NCI-H2107 (cell line): ENCODE measurements around the gene SCGB1C2.
"Not testable (repeated sequence)": the region's sequence is repeated elsewhere in the genome, so short reads cannot be mapped to it uniquely, and the experiment has no call there.

ENCODE experiments used
- DNase-seq: peaks from one replicate; lab custom pipeline; 2025; lab: John Stamatoyannopoulos, UW

Gene SCGB1C2

DNA sequence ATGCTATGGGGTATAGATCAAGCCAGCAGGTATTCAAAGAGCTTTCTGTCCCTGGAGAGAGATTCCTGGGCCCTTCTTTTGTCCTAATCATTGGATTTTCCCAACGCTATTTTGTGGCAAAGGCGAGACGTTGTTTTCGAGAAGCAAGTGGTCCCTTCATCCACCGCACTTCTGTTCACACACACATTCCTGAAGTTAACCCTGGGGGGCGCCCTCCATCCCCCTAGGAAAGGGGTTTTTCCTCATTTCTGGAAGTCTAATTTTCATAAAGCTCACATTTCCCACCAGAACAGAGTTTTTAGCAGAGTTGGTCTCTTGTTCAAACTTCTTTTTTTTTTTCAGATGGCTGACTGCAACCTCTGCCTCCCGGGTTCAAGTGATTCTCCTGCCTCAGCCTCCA is 11.9 kb downstream of the SCGB1C2 start:
- no peak for DNase-seq

DNA sequence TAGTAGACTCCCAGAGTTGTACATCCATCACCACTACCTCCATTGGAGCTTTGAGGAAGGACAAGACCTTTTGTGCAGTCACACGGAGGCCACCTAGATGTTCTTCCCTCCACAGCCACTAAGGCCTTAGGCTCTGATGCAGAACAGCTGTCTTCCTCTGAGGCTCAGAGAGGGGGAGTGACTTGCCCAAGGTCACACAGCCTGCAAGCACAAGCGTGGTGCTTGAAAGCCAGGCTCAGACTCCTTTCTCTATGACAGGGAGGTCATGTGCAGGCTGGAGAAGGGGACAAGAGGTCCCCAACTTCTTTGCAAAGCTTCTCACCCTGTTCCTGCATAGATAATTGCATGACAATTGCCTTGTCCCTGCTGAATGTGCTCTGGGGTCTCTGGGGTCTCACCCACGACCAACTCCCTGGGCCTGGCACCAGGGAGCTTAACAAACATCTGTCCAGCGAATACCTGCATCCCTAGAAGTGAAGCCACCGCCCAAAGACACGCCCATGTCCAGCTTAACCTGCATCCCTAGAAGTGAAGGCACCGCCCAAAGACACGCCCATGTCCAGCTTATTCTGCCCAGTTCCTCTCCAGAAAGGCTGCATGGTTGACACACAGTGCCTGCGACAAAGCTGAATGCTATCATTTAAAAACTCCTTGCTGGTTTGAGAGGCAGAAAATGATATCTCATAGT is 12.7 kb downstream of the SCGB1C2 start:
- no peak for DNase-seq

DNA sequence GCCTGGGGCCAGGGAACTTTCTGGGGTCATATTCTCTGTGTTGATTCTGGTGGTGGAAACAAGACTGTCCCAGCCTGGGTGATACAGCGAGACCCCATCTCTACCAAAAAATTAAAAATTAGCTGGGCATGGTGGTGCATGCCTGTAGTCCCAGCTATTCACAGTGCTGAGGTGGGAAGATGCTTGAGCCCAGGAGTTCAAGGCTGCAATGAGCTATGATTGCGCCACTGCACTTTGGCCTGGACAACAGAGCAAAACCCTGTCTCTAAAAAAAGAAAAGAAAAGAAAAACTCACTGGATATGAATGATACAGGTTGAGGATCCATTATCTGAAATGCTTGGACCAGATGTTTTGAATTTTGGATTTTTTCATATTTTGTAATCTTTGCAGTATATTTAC is 13.6 kb downstream of the SCGB1C2 start:
- DNase-seq, result no peak

DNA sequence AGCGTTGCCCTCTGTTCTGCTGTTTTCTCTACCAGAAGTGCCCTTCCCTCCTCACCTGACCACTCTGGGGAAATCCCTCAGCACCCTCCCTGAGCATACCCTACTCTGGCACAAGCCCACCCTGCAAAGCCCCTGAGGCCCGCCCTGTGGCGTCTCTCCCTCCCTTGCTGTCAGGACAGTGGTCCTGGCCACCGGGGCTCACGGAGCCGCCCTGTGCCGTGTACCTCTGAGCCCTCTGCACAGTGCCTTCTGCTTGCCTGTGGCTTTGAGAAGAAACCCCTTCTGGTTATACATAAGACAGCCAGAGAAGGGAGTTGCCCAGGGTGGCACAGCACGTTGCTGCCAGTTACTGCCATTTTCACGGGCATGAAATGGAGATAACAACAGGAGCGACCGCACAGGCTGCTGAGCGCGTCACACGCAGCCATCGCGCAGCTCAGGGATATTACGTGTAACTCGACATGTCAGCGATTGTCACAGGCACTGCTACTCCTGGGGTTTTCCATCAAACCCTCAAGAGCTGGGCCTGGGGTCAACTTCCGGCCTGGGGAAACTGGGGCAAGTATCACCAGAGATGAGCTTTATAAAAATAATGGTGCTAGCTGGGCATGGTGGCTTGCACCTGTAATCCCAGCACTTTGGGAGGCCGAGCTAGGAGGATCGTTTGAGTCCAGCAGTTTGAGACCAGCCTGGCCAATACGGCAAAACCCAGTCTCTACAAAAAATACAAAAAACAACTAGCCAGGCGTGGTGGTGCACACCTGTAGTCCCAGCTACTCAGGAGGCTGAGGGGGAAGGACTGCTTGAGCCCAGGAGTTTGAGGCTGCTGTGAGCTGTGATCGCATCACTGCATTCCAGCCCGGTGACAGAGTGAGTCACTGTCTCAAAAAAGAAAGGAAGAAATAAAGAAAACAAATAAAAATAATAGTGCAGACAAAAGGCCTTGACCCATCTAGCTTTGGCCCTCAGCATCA is 14.8 kb downstream of the SCGB1C2 start:
- DNase-seq, result no peak

DNA sequence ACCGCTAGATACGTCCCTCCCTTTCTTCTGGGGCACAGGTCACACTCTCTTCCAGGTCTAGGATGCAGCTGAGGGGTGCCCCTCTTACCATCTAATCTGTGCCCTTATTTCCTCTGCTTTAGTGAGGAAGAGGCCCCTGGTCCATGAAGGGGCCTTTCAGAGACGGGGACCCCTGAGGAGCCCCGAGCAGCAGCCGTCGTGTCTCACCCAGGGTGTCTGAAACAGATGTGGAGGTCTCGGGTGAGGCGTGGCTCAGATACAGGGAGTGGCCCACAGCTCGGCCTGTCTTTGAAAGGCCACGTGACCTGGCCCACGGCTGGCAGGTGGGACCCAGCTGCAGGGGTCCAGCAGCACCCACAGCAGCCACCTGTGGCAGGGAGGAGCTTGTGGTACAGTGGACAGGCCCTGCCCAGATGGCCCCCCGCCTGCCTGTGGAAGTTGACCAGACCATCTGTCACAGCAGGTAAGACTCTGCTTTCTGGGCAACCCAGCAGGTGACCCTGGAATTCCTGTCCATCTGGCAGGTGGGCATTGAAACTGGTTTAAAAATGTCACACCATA is 15.6 kb downstream of the SCGB1C2 start:
- no peak for DNase-seq

DNA sequence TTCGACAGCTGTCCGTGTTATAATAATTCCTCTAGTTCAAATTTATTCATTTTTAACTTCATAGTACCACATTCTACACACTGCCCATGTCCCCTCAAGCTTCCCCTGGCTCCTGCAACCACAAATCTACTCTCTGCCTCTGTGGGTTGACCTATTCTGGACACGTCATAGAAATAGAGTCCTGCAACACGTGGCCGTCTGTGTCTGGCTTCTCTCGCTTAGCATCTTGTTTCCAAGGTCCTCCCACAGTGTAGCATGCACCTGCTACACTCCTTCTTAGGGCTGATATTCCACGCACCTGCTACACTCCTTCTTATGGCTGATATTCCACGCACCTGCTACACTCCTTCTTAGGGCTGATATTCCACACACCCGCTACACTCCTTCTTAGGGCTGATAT is 16.5 kb downstream of the SCGB1C2 start:
- DNase-seq, result no peak

DNA sequence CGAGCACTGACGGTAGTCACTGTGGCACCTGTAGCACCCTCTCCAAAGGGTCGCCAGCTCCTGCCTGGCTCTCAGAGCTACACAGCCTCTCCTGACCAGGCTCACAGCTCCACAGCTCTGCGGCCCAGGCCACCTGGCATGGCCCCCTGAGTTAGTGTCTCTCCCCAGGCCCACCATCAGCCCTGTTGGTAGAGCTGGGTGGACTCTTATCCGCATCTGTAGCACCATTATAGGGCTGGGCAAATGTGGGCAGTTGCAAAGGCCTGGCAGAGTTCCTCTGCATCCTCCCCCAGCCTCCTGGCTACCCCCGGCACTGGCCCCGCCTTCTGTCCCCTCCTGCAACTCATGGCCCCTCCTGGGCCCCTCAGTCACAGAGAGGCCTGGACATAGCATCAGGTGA is 18.2 kb downstream of the SCGB1C2 start:
- DNase-seq, result no peak

DNA sequence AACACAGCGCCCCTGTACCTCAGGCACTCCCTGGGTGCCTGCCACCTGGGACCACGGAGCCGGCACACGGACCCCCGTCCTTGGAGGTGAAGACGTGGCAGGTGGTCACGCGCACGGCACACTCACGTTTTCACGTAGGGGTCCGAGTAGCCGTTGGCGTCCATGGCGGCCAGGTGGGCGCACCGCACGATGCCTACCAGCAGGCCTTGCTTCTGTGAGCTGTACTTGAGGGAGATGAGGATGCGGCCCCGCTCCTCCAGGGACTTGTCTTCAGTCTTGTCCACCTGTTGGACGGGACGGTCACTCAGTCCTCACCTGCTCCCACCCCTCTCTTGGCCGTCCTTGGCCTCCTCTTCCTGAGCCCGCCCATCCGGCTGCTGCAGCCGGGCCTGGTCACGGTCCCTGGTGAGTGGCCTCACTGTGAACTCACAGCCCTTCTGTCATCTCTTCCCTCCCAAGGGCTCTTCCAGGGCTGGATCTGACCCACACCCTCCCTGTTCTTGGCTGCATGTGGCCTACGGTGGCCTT is 18.8 kb downstream of the SCGB1C2 start:
- no peak for DNase-seq

- DNase-seq, result no peak
Measured at GRCh38 chr17:156946-157345, 19.6 kb downstream of the SCGB1C2 start.

GRCh38 chr17:157901-158300 is 20.5 kb downstream of the SCGB1C2 start:
- no peak for DNase-seq

GRCh38 chr17:158379-158778 is 21.0 kb downstream of the SCGB1C2 start:
- no peak for DNase-seq

GRCh38 chr17:159609-160008 is 22.2 kb downstream of the SCGB1C2 start:
- DNase-seq, result no peak

GRCh38 chr17:160336-160735 is 23.0 kb downstream of the SCGB1C2 start:
- no peak for DNase-seq

DNA sequence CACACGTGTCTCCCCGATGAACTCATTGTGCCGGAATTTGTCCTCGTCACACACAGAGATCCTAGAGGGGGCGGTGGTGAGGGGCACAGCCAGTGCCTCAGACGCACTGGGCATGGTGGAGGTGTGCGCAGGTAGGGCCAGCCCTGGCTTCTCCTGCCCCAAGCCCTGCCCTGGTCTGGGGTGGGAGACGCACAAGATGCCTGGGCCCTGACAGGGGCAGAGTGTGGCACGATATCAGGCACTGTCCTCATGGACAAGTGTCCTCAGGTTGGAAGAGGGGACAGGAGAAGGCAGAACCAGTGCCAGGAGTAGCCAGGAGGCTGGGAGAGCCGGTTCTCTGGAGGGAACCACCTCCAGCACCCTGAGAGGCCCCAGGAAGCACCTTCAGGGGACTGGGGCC is 24.1 kb downstream of the SCGB1C2 start:
- no peak for DNase-seq

DNA sequence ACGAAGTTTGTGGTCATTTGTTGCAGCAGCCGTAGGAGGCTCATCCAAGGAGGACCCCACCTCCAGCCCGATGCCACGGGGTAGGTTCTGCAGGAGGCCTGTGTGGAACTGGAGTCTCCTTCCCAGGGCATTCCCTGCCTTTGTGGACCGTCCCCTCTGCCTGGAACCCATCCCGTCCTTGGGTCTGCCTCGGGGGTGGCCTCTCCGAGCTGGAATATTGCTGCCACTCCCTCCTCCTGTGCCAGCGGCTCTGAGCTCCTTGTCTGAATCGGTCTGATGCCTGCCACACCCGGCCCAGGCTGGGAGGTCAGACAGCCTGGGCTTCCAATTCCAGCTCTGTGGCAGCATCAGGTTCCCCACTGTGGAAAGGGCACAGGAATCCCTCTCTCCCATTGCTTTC is 25.3 kb downstream of the SCGB1C2 start:
- DNase-seq, result no peak

DNA sequence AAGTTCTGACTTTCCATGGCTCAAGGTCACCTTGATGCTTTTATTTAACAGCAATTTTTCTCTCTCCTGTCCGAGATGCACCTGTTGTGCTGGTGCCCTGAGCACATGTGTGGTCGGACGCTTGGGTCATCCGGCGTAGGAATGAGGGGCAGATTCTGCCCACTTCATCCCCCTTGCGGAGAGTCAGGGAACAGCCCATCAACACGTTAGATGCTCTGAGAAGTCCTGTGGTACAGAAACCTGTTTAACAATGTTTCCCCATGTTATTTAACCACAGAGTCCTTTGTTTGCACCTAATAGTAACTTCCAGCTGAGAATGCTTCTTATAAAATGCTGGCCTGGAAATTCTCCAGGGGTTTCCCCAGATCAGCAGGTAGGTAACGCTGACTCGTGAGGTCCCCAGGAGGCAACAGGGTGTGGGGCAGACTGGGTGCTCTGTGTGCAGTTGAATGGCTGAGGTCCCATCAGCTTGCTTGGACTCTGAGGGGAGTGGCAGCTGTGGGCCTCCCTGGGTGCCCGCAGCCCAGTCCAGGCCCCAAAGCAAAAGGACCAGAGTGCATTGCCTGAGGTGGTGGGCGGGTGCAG is 26.2 kb downstream of the SCGB1C2 start:
- no peak for DNase-seq

DNA sequence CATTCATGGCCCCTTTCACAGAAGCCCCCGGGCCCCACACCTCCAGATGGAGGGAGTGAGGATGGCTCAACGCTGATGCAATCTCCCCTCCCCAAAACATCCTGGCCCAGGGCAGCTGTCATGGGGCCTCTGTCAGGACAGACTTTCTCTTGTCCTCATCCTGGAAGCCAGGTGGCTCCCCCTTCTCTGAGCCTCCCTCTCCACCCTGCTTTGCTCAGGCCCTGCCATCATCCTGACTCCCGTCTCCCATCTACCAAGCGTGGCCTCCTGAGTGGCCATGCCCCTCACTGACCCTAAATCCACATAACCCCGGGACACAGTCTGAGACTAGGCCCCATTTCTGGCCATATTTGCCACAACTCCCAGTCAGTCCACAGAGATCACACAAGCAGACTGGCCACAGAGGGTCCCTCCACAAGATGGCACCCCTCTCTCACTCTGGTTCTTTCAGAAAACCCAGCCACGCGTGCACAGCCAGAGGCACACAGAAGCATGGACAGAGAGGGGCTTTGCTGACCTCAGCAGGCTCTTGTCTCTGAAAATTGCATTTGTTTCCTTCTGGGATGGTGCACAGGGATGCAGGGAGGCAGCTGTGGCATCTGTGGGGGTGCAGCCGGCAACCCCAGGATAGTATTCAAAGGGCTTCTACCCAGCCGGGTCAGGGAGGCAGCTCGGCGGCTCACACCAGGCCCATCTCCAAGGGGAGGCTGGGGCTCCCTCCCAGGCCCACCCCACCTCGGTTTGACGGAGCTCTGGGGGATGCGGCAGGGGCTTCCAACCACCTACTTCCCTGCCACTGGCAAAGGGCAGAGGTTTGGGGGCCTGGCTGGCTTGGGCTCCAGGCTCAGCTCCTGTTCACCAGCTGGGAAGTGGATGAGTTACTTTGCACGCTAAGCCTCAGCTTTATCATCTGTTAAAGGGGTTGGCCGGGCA is 27.2 kb downstream of the SCGB1C2 start:
- no peak for DNase-seq

- DNase-seq, result no peak
Measured at GRCh38 chr17:165939-166338, 28.6 kb downstream of the SCGB1C2 start.

- DNase-seq, result not testable (repeated sequence)
Measured at GRCh38 chr17:168614-169013, 31.2 kb downstream of the SCGB1C2 start.

- DNase-seq, result no peak
Measured at GRCh38 chr17:170130-170670, 32.8 kb downstream of the SCGB1C2 start.

GRCh38 chr17:171871-172270 is 34.5 kb downstream of the SCGB1C2 start:
- no peak for DNase-seq
